K562 treated with DMSO at 1 percent for 12 hours (cell line): ENCODE data around the gene CCT6B. TPM values are rescaled to one million over a fixed set of nuclear protein-coding genes. Genes with fewer than 3 reads are reported as not detected.

Experiments
- total RNA-seq: library from RNA; unstranded; fragments of 300-600 nt; gene quantifications from 2 replicates; pipeline ENCODE4 v1.2.3, GENCODE V29; 2022; ENCODE audit not compliant: insufficient read depth

CCT6B gene, protein sequence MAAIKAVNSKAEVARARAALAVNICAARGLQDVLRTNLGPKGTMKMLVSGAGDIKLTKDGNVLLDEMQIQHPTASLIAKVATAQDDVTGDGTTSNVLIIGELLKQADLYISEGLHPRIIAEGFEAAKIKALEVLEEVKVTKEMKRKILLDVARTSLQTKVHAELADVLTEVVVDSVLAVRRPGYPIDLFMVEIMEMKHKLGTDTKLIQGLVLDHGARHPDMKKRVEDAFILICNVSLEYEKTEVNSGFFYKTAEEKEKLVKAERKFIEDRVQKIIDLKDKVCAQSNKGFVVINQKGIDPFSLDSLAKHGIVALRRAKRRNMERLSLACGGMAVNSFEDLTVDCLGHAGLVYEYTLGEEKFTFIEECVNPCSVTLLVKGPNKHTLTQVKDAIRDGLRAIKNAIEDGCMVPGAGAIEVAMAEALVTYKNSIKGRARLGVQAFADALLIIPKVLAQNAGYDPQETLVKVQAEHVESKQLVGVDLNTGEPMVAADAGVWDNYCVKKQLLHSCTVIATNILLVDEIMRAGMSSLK
- 0.90 and 3.9 TPM in 2 replicates for total RNA-seq

DNA sequence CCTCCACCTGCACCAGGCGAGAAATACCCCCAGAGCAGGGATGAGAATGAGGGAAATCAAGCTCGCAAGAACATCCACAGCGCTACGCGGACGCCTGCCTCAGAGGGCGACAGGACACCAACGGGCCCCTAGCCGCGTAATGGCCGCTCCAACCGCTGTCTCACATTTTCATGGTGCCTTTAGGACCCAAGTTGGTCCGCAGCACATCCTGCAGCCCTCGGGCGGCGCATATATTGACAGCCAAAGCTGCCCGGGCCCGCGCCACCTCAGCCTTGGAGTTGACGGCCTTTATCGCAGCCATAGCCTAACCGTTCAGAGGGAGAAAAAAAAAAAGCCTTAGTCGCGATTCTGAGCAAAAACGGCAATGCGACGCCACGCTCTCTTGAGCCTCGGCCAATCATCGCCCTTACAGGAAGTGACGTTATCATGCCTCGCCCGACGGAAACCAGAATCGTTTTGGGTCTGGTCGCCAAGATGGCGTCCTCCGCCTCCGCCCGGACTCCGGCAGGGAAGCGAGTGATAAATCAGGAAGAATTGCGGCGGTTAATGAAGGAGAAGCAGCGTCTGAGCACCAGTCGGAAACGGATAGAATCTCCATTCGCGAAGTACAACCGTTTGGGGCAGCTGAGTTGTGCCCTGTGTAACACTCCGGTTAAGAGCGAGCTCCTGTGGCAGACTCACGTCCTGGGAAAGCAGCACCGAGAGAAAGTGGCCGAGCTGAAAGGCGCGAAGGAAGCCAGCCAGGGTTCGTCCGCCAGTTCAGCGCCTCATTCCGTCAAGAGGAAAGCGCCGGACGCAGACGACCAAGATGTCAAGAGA, at the start of gene CCT6B, which contains the start of gene ZNF830:
Gene CCT6B (minus strand): TSS at position 368 of the 819 bp plus-strand sequence. CDS start 67 bp downstream, at position 301.
Gene ZNF830 (plus strand): TSS at position 448 of the 819 bp plus-strand sequence. CDS start 27 bp downstream, at position 475.

DNA sequence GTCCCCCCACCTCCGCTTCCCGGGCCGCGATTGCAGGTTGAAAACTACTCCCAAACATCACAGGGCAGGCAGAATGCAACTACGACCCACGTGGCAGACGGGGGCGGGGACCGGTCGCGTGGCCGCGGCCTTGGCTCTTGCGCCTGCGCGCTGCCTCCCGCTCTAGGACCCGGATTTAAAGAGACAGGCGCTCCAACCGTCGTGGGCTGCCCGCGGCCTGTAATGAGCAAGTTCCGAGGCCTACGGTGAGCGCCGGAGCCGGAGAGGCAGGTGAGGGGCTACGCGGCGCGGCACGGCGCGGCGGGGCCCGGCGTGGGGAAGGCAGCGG, 19.1 kb upstream of the CCT6B start, which contains the start of gene LIG3:
Gene LIG3 (plus strand): TSS at position 160 of the 328 bp plus-strand sequence. CDS start 2,494 bp downstream, outside the sequence.

Other genes with a start within 250 kb of the CCT6B start
- 7.8 and 17.1 TPM in 2 replicates for gene ZNF830, start 80 bp upstream of the CCT6B start, total RNA-seq
- gene LIG3, start 19.1 kb upstream of the CCT6B start, total RNA-seq: 9.8 and 26.3 TPM in 2 replicates
- 4.1 and 21.5 TPM in 2 replicates for gene RFFL, start 102.2 kb upstream of the CCT6B start, total RNA-seq
- 7.4 and 10.8 TPM in 2 replicates for gene RAD51D, start 158.4 kb upstream of the CCT6B start, total RNA-seq
- gene FNDC8, start 160.2 kb upstream of the CCT6B start, total RNA-seq: not detected in 2 replicates
- gene NLE1, start 180.8 kb upstream of the CCT6B start, total RNA-seq: 11.5 and 12.8 TPM in 2 replicates
- gene UNC45B, start 186.4 kb upstream of the CCT6B start, total RNA-seq: not detected in 2 replicates
- not detected in 2 replicates for gene SLC35G3, start 232.9 kb upstream of the CCT6B start, total RNA-seq